ENCODE measurements around the gene ATXN7L1.

GRCh38 chr7:105768117-105768516 lies 108.3 kb downstream of the ATXN7L1 start:
- TF ChIP-seq CTCF (IDR thresholded peaks at IDR 0.05), result no peak
- TF ChIP-seq MAX (CRISPR knock-in tag; IDR thresholded peaks at IDR 0.05), result no peak
- TF ChIP-seq CREM (CRISPR knock-in tag; IDR thresholded peaks at IDR 0.05), result no peak
- TF ChIP-seq, protein P1, sequence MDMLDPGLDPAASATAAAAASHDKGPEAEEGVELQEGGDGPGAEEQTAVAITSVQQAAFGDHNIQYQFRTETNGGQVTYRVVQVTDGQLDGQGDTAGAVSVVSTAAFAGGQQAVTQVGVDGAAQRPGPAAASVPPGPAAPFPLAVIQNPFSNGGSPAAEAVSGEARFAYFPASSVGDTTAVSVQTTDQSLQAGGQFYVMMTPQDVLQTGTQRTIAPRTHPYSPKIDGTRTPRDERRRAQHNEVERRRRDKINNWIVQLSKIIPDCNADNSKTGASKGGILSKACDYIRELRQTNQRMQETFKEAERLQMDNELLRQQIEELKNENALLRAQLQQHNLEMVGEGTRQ (CRISPR knock-in tag; IDR thresholded peaks at IDR 0.05), result no peak
- no peak for TF ChIP-seq ZNF671 (CRISPR knock-in tag; IDR thresholded peaks at IDR 0.05)
